ENCODE results near the gene ARMC5.

- TF ChIP-seq EZH2phosphoT487 (IDR thresholded peaks at IDR 0.05; ENCODE audit: insufficient read depth, low read depth): no peak
- TF ChIP-seq EZH2 (IDR thresholded peaks at IDR 0.05; ENCODE audit: insufficient read depth, poor library complexity, severe bottlenecking): no peak
These were observed 45.4 kb upstream of the ARMC5 start for GRCh38 chr16:31413943-31414342.
